Measurements from ENCODE around the gene DHRSX. TPM values are rescaled to one million over a fixed set of nuclear protein-coding genes. Genes with fewer than 3 reads are reported as not detected.

The DHRSX gene
- total and polyA plus RNA-seq, 2 donors (not counting 1 experiment from before 2014, with no cell fraction given): 18.8 to 39.0 TPM

- no peak overlapping the region for H3K9ac ChIP-seq (ENCODE audit: low read length)
- intact Hi-C loops (cut with micrococcal nuclease): no loop called here
- no peak for TF ChIP-seq EZH2 (IDR thresholded peaks at IDR 0.05; ENCODE audit: borderline replicate concordance, insufficient read depth, low read depth, low read length, poor library complexity, severe bottlenecking)
- no peak for TF ChIP-seq CTCF (IDR thresholded peaks at IDR 0.05)
- no peaks in the 10 kb centered on the region for H3K36me3 ChIP-seq (replicated peaks in 1 of 2; ENCODE audit: control extremely low read depth in 1 of 2, control insufficient read depth in 1 of 2, extremely low read depth in 1 of 2, insufficient read depth in 2 of 2, low read length in 1 of 2)
- no peak overlapping the region for H3K4me3 ChIP-seq (ENCODE audit: control extremely low read depth in 1 of 5, extremely low read depth in 1 of 5, insufficient read depth in 1 of 5, low read depth in 2 of 5, low read length in 4 of 5)
- Mint-ChIP-seq H3K9me3 (ENCODE audit: insufficient read depth) (peaks cover 4% of the 10 kb centered on the region), H3K27ac (no peak overlapping the region), H3K4me3 (no peak overlapping the region), H3K4me1 (no peaks in the 10 kb centered on the region), H3K27me3 (no peaks in the 10 kb centered on the region)
- H3K27ac ChIP-seq (ENCODE audit: low read length in 2 of 2): no peak overlapping the region
- 90% methylated on average over 5 of the region's 12 CpGs for WGBS (ENCODE audit: insufficient coverage)
- POLR2A ChIA-PET: no interaction called here
- ATAC-seq (ENCODE audit: low read depth) (no peak), DNase-seq (no peak)
- CTCF ChIA-PET: no interaction called here
- peaks cover 4% of the 10 kb centered on the region for H3K79me2 ChIP-seq (ENCODE audit: control insufficient read depth, insufficient read depth, low read length)
- peaks cover 0 to 13% (median 2%) of the 10 kb centered on the region in 3 donors for H3K9me3 ChIP-seq (ENCODE audit: control extremely low read depth in 1 of 3, control insufficient read depth in 2 of 3, insufficient read depth in 1 of 3, low read length in 2 of 3)
- H4K20me1 ChIP-seq (ENCODE audit: control insufficient read depth, insufficient read depth, low read length, poor library complexity, severe bottlenecking): no peaks in the 10 kb centered on the region
- H3K27me3 ChIP-seq (replicated peaks in 1 of 4; ENCODE audit: control extremely low read depth in 1 of 4, control insufficient read depth in 3 of 4, insufficient read depth in 4 of 4, low read length in 3 of 4): no peaks in the 10 kb centered on the region
- no peaks in the 10 kb centered on the region for H3K4me1 ChIP-seq (ENCODE audit: control insufficient read depth in 2 of 2, insufficient read depth in 2 of 2, low read length in 2 of 2)
- H3K4me2 ChIP-seq (replicated peaks; ENCODE audit: low read depth, low read length, poor library complexity, severe bottlenecking): no peak overlapping the region
- no peak overlapping the region for H2AFZ ChIP-seq (ENCODE audit: insufficient read depth, low read depth, low read length, poor library complexity, severe bottlenecking)
These were observed 248.3 kb downstream of the DHRSX start for GRCh38 chrX:2252331-2253065.

- Histone ChIP-seq H4K20me1 (ENCODE audit: control insufficient read depth, insufficient read depth, low read length, poor library complexity, severe bottlenecking) (no peaks in the 10 kb centered on the region), H3K4me1 (ENCODE audit: control insufficient read depth in 2 of 2, insufficient read depth in 2 of 2, low read length in 2 of 2) (no peaks in the 10 kb centered on the region), H3K27ac (ENCODE audit: low read length in 2 of 2) (no peak overlapping the region), H3K9me3 (ENCODE audit: control extremely low read depth in 1 of 3, control insufficient read depth in 2 of 3, insufficient read depth in 1 of 3, low read length in 2 of 3) (peaks cover 0 to 13% (median 2%) of the 10 kb centered on the region in 3 donors), H3K9ac (ENCODE audit: low read length) (no peak overlapping the region), H3K79me2 (ENCODE audit: control insufficient read depth, insufficient read depth, low read length) (peaks cover 4% of the 10 kb centered on the region), H3K36me3 (replicated peaks in 1 of 2; ENCODE audit: control extremely low read depth in 1 of 2, control insufficient read depth in 1 of 2, extremely low read depth in 1 of 2, insufficient read depth in 2 of 2, low read length in 1 of 2) (no peaks in the 10 kb centered on the region), H2AFZ (ENCODE audit: insufficient read depth, low read depth, low read length, poor library complexity, severe bottlenecking) (no peak overlapping the region), H3K27me3 (replicated peaks in 1 of 4; ENCODE audit: control extremely low read depth in 1 of 4, control insufficient read depth in 3 of 4, insufficient read depth in 4 of 4, low read length in 3 of 4) (no peaks in the 10 kb centered on the region), H3K4me2 (replicated peaks; ENCODE audit: low read depth, low read length, poor library complexity, severe bottlenecking) (no peak overlapping the region), H3K4me3 (ENCODE audit: control extremely low read depth in 1 of 5, extremely low read depth in 1 of 5, insufficient read depth in 1 of 5, low read depth in 2 of 5, low read length in 4 of 5) (no peak overlapping the region)
- no peak for TF ChIP-seq EZH2 (IDR thresholded peaks at IDR 0.05; ENCODE audit: borderline replicate concordance, insufficient read depth, low read depth, low read length, poor library complexity, severe bottlenecking)
- ChIA-PET CTCF (no interaction called here), POLR2A (no interaction called here)
- DNase-seq (no peak), ATAC-seq (ENCODE audit: low read depth) (no peak)
- intact Hi-C loops (cut with micrococcal nuclease): no loop called here
- H3K4me1 Mint-ChIP-seq: peaks cover 1% of the 10 kb centered on the region
- H3K27me3 Mint-ChIP-seq: no peaks in the 10 kb centered on the region
- WGBS (ENCODE audit: insufficient coverage): 98% methylated on average over 5 of the region's 5 CpGs
- H3K27ac Mint-ChIP-seq: no peak overlapping the region
- H3K9me3 Mint-ChIP-seq (ENCODE audit: insufficient read depth): peaks cover 4% of the 10 kb centered on the region
- no peak overlapping the region for H3K4me3 Mint-ChIP-seq
These were observed 249.6 kb downstream of the DHRSX start for GRCh38 chrX:2251211-2251610.
